B cell (primary cell): ENCODE results near the gene DNM2.
"Not testable (repeated sequence)": the region's sequence is repeated elsewhere in the genome, so short reads cannot be mapped to it uniquely, and the experiment has no call there.

Experiments
- EZH2 ChIP-seq: IDR thresholded peaks from 2 replicates; pipeline ENCODE4 v1.6.1; 2012; ENCODE audit warnings: borderline replicate concordance, low read depth, mild to moderate bottlenecking, moderate library complexity, low read length; ENCODE audit not compliant: insufficient read depth, poor library complexity, severe bottlenecking
- TF ChIP-seq, protein P1 (sequence below): fragments of 200-600 bp; IDR thresholded peaks from one replicate; pipeline ENCODE4 v1.8.0; 2022; ENCODE audit warnings: antibody characterized with exemption, mild to moderate bottlenecking

DNA sequence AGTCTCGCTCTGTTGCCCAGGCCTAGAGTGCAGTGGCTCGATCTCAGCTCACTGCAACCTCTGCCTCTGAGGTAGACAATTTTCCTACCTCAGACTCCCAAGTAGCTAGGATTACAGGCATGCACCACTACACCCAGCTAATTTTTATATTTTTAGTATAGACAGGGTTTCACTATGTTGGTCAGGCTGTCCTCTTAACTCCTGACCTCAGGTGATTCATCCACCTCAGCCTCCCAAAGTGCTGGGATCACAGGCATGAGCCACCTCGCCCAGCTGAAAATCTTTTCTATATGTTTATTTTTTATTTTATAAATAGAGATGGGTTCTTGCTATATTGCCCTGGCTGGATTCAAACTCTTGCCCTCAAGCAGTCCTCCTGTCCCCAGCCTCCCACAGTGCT, 46.0 kb upstream of the DNM2 start:
- TF ChIP-seq, protein P1, sequence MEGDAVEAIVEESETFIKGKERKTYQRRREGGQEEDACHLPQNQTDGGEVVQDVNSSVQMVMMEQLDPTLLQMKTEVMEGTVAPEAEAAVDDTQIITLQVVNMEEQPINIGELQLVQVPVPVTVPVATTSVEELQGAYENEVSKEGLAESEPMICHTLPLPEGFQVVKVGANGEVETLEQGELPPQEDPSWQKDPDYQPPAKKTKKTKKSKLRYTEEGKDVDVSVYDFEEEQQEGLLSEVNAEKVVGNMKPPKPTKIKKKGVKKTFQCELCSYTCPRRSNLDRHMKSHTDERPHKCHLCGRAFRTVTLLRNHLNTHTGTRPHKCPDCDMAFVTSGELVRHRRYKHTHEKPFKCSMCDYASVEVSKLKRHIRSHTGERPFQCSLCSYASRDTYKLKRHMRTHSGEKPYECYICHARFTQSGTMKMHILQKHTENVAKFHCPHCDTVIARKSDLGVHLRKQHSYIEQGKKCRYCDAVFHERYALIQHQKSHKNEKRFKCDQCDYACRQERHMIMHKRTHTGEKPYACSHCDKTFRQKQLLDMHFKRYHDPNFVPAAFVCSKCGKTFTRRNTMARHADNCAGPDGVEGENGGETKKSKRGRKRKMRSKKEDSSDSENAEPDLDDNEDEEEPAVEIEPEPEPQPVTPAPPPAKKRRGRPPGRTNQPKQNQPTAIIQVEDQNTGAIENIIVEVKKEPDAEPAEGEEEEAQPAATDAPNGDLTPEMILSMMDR, result not testable (repeated sequence)
- TF ChIP-seq EZH2, result not testable (repeated sequence)
